Measurements from ENCODE around the gene EDC3. TPM values are rescaled to one million over a fixed set of nuclear protein-coding genes. Genes with fewer than 3 reads are reported as not detected.

Gene EDC3
- total and polyA plus RNA-seq, 9 of the 15 experiments (the other 6 are each of a cell fraction or from before 2014, with no cell fraction given): 11.7 to 63.9 (median 32.8) TPM

- Histone ChIP-seq H3K4me1 (replicated peaks in 1 of 2; ENCODE audit: control insufficient read depth in 2 of 2, insufficient read depth in 2 of 2, low read length in 2 of 2) (peaks cover 0 to 2% of the 10 kb centered on the region in 2 experiments; a peak in 3 of 5 replicates), H3K4me2 (ENCODE audit: insufficient read depth, low read length) (no peak overlapping the region), H3K79me2 (ENCODE audit: control insufficient read depth, insufficient read depth, low read length) (peaks cover 2% of the 10 kb centered on the region; the same call in 1 of the 3 replicates), H3K9me1 (ENCODE audit: control insufficient read depth, insufficient read depth, low read length) (peaks cover 8% of the 10 kb centered on the region), H2AFZ (ENCODE audit: low read depth, low read length) (no peak overlapping the region), H3K27ac (ENCODE audit: extremely low read depth, low read depth, low read length) (no peak overlapping the region), H3K27me3 (ENCODE audit: control insufficient read depth in 2 of 2, insufficient read depth in 2 of 2, low read length in 2 of 2) (no peaks in the 10 kb centered on the region), H3K36me3 (ENCODE audit: control insufficient read depth, insufficient read depth, low read length) (peaks cover 76% of the 10 kb centered on the region), H3K4me3 (no peak overlapping the region), H3K9me3 (replicated peaks; ENCODE audit: control insufficient read depth, insufficient read depth, low read depth, low read length) (no peaks in the 10 kb centered on the region), H3K9ac (ENCODE audit: insufficient read depth in 1 of 2, low read depth in 2 of 2, low read length in 2 of 2) (no peak overlapping the region), H4K20me1 (replicated peaks; ENCODE audit: control insufficient read depth, insufficient read depth, low read length) (peaks cover 19% of the 10 kb centered on the region)
- intact Hi-C loops (cut with micrococcal nuclease) (loop anchor here (5.0 kb wide), 2 partner anchors 315 to 350 kb away; no protein-coding TSS in a partner anchor), in situ Hi-C loops (cut with MboI) (loop anchor here (5.0 kb wide), 2 partner anchors 130 to 315 kb away; no protein-coding TSS in a partner anchor)
- no TSS peak for BruUV-seq (replicated peaks)
- DNase-seq (ENCODE audit: extremely low read depth in 1 of 4, low spot score in 3 of 4) (no peak), FAIRE-seq (no peak), ATAC-seq (no peak)
- TF ChIP-seq, protein P1, sequence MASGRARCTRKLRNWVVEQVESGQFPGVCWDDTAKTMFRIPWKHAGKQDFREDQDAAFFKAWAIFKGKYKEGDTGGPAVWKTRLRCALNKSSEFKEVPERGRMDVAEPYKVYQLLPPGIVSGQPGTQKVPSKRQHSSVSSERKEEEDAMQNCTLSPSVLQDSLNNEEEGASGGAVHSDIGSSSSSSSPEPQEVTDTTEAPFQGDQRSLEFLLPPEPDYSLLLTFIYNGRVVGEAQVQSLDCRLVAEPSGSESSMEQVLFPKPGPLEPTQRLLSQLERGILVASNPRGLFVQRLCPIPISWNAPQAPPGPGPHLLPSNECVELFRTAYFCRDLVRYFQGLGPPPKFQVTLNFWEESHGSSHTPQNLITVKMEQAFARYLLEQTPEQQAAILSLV (tag; IDR thresholded peaks at IDR 0.05): no peak
- TF ChIP-seq PHF8 (IDR thresholded peaks at IDR 0.05; ENCODE audit: borderline replicate concordance, low read length) (no peak), LEF1 (IDR thresholded peaks at IDR 0.05) (no peak), SMARCE1 (IDR thresholded peaks at IDR 0.05) (no peak)
- WGBS (ENCODE audit: insufficient coverage, low coverage, missing lambda C conversion rate): 57% methylated on average over 1 of the region's 1 CpG
- CTCF ChIA-PET (ENCODE audit: low intra/inter-chr PET ratio): interaction anchor here (0.5 to 4.7 kb wide), 2 partner anchors 132 to 138 kb away, joined by 3 to 51 read pairs; no protein-coding TSS in a partner anchor
- POLR2A ChIA-PET: interaction anchor here (0.7 to 1.6 kb wide), 8 partner anchors 8 to 133 kb away, joined by 3 to 5 read pairs (median 3); partner anchors contain the start of genes CLK3 and EDC3
These were observed 58.8 kb downstream of the EDC3 start for GRCh38 chr15:74636984-74637383.

Measured in K562 (cell line).